Type B pancreatic cell (in vitro differentiated cells): ENCODE results near the gene STAT6. TPM values are rescaled to one million over a fixed set of nuclear protein-coding genes. Genes with fewer than 3 reads are reported as not detected.
"Not testable (repeated sequence)": the region's sequence is repeated elsewhere in the genome, so short reads cannot be mapped to it uniquely, and the experiment has no call there.

Experiments
- DNase-seq: peaks from one replicate; pipeline ENCODE4 v3.0.0; 2021; ENCODE audit warnings: mixed read lengths; ENCODE audit not compliant: unreplicated experiment; ENCODE audit errors: extremely low spot score
- H3K27ac Mint-ChIP-seq: 2 replicates; pipeline ENCODE4 v1.8.0; 2021; ENCODE audit warnings: mild to moderate bottlenecking, mixed read lengths
- H3K27me3 Mint-ChIP-seq: 2 replicates; pipeline ENCODE4 v1.8.0; 2021; ENCODE audit warnings: mixed read lengths
- H3K36me3 Mint-ChIP-seq: 2 replicates; pipeline ENCODE4 v1.8.0; 2021; ENCODE audit warnings: mixed read lengths
- H3K4me1 Mint-ChIP-seq: one replicate; pipeline ENCODE4 v1.8.0; 2021; ENCODE audit warnings: mixed read lengths; ENCODE audit not compliant: unreplicated experiment
- H3K4me3 Mint-ChIP-seq: 2 replicates; pipeline ENCODE4 v1.8.0; 2021; ENCODE audit warnings: mild to moderate bottlenecking, mixed read lengths
- H3K9me3 Mint-ChIP-seq: 2 replicates; pipeline ENCODE4 v1.8.0; 2021; ENCODE audit warnings: mixed read lengths
- total RNA-seq: library from RNA; stranded (reverse); gene quantifications from 2 replicates; pipeline ENCODE4 v1.2.1, GENCODE V29; 2021; ENCODE audit warnings: low replicate concordance
- TF ChIP-seq, protein P1 (sequence below): fragments of 200-600 bp; sonication (generic); conservative IDR thresholded peaks from 2 replicates; pipeline ENCODE4 v1.5.0; 2021; ENCODE audit warnings: antibody characterized with exemption, mild to moderate bottlenecking

STAT6 gene
- total RNA-seq, 1 donor from 2014 or later = 83.4 TPM

GRCh38 chr12:57127101-57127725, 16.1 kb upstream of the STAT6 start:
- Mint-ChIP-seq H3K27ac (peak overlapping the region; percentile 90), H3K9me3 (no peaks in the 10 kb centered on the region), H3K4me3 (peak overlapping the region; percentile 92), H3K36me3 (no peaks in the 10 kb centered on the region), H3K27me3 (no peaks in the 10 kb centered on the region), H3K4me1 (peaks cover 43% of the 10 kb centered on the region)
- TF ChIP-seq, protein P1, sequence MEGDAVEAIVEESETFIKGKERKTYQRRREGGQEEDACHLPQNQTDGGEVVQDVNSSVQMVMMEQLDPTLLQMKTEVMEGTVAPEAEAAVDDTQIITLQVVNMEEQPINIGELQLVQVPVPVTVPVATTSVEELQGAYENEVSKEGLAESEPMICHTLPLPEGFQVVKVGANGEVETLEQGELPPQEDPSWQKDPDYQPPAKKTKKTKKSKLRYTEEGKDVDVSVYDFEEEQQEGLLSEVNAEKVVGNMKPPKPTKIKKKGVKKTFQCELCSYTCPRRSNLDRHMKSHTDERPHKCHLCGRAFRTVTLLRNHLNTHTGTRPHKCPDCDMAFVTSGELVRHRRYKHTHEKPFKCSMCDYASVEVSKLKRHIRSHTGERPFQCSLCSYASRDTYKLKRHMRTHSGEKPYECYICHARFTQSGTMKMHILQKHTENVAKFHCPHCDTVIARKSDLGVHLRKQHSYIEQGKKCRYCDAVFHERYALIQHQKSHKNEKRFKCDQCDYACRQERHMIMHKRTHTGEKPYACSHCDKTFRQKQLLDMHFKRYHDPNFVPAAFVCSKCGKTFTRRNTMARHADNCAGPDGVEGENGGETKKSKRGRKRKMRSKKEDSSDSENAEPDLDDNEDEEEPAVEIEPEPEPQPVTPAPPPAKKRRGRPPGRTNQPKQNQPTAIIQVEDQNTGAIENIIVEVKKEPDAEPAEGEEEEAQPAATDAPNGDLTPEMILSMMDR = peak; percentile 47
- DNase-seq = no peak

DNA sequence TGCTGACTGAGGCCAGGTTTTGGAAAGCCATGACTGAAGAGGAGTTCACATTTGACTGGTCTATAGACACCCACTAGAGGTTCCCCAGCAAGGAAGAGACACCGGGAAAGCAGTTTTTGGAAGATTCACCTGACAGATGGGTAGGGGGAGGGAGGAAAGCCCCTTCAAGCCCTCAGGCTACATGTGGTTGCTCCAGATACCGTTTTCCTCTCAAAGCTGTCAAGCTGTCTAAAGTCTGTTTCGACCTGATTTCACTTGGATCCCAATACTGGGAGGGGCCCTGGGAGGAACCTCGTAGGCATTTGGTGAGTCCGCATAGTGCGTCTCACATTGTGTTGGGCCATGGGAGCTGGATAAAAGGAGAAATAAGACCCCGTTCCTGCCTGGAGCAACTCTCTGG, 15.4 kb upstream of the STAT6 start:
- no peak for DNase-seq
- H3K4me1 Mint-ChIP-seq = peaks cover 38% of the 10 kb centered on the region
- peak overlapping the region; percentile 92 for H3K4me3 Mint-ChIP-seq
- H3K27me3 Mint-ChIP-seq = no peaks in the 10 kb centered on the region
- peak overlapping the region; percentile 90 for H3K27ac Mint-ChIP-seq
- H3K36me3 Mint-ChIP-seq = no peaks in the 10 kb centered on the region
- TF ChIP-seq, protein P1 = no peak
- H3K9me3 Mint-ChIP-seq = no peaks in the 10 kb centered on the region

DNA sequence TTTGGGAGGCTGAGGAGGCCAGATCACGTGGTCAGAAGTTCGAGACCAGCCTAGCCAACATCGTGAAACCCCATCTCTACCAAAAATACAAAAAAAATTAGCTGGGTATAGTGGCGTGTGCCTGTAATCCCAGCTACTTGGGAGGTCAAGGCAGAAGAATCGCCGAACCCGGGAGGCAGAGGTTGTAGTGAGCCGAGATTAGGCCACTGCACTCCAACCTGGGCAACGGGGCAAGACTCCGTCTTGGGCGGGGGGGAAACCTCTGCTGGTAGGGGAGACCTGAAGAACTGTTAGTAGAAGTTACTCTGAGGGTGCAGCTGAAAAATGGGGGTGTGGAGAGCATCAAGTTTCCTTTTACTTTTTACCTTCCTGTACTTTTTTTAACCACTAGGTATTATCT, 14.9 kb upstream of the STAT6 start:
- no peak for DNase-seq

GRCh38 chr12:57124261-57124877, 13.2 kb upstream of the STAT6 start:
- Mint-ChIP-seq H3K27ac (peak overlapping the region; percentile 5), H3K36me3 (no peaks in the 10 kb centered on the region), H3K27me3 (no peaks in the 10 kb centered on the region), H3K4me1 (peaks cover 17% of the 10 kb centered on the region), H3K4me3 (peak overlapping the region; percentile 2), H3K9me3 (no peaks in the 10 kb centered on the region)
- DNase-seq = peak; percentile 80
- TF ChIP-seq, protein P1 = peak; percentile 98

More for the DNA sequence above, 14.9 kb upstream of the STAT6 start:
- Mint-ChIP-seq H3K27me3 (no peaks in the 10 kb centered on the region), H3K4me1 (peaks cover 33% of the 10 kb centered on the region), H3K27ac (no peak overlapping the region), H3K9me3 (no peaks in the 10 kb centered on the region), H3K36me3 (no peaks in the 10 kb centered on the region), H3K4me3 (peak overlapping the region; percentile 47)
- TF ChIP-seq, protein P1 = no peak

- H3K36me3 Mint-ChIP-seq = no peaks in the 10 kb centered on the region
- TF ChIP-seq, protein P1 = no peak
- no peaks in the 10 kb centered on the region for H3K9me3 Mint-ChIP-seq
- no peak for DNase-seq
- H3K4me3 Mint-ChIP-seq = no peak overlapping the region
- no peak overlapping the region for H3K27ac Mint-ChIP-seq
- H3K4me1 Mint-ChIP-seq = peaks cover 17% of the 10 kb centered on the region
- no peaks in the 10 kb centered on the region for H3K27me3 Mint-ChIP-seq
Observed at GRCh38 chr12:57123813-57124212, 12.7 kb upstream of the STAT6 start.

- H3K4me3 Mint-ChIP-seq, H3K9me3 Mint-ChIP-seq, H3K4me1 Mint-ChIP-seq, DNase-seq, H3K27me3 Mint-ChIP-seq, H3K27ac Mint-ChIP-seq, H3K36me3 Mint-ChIP-seq: not testable (repeated sequence)
Observed at GRCh38 chr12:57120718-57121117, 9.6 kb upstream of the STAT6 start.
